Osteocyte (in vitro differentiated cells): ENCODE measurements around the gene SEL1L3. TPM values are rescaled to one million over a fixed set of nuclear protein-coding genes. Genes with fewer than 3 reads are reported as not detected.

Experiments used
- DNase-seq: peaks from one replicate; pipeline ENCODE4 v3.0.0; 2021; ENCODE audit warnings: mixed read lengths; ENCODE audit not compliant: unreplicated experiment; ENCODE audit errors: extremely low spot score
- H3K27ac Mint-ChIP-seq: one replicate; pipeline ENCODE4 v1.8.0; 2021; ENCODE audit warnings: mild to moderate bottlenecking, mixed read lengths; ENCODE audit not compliant: unreplicated experiment
- H3K27me3 Mint-ChIP-seq: one replicate; pipeline ENCODE4 v1.8.0; 2021; ENCODE audit warnings: mixed read lengths; ENCODE audit not compliant: unreplicated experiment
- H3K36me3 Mint-ChIP-seq: one replicate; pipeline ENCODE4 v1.8.0; 2021; ENCODE audit warnings: mixed read lengths; ENCODE audit not compliant: unreplicated experiment
- H3K4me1 Mint-ChIP-seq: one replicate; pipeline ENCODE4 v1.8.0; 2021; ENCODE audit warnings: mixed read lengths; ENCODE audit not compliant: unreplicated experiment
- H3K4me3 Mint-ChIP-seq: one replicate; pipeline ENCODE4 v1.8.0; 2021; ENCODE audit warnings: mild to moderate bottlenecking, moderate library complexity, mixed read lengths; ENCODE audit not compliant: unreplicated experiment
- H3K9me3 Mint-ChIP-seq: one replicate; pipeline ENCODE4 v1.8.0; 2021; ENCODE audit warnings: mixed read lengths; ENCODE audit not compliant: unreplicated experiment
- total RNA-seq: library from RNA; stranded (reverse); gene quantifications from 2 replicates; pipeline ENCODE4 v1.2.1, GENCODE V29; 2021
- TF ChIP-seq, protein P1 (sequence below): fragments of 200-600 bp; sonication (generic); IDR thresholded peaks from 2 replicates; pipeline ENCODE4 v1.5.0; 2021; ENCODE audit warnings: antibody characterized with exemption, mild to moderate bottlenecking, moderate library complexity

The SEL1L3 gene
- total RNA-seq, 1 donor from 2014 or later = 28.0 TPM

DNA sequence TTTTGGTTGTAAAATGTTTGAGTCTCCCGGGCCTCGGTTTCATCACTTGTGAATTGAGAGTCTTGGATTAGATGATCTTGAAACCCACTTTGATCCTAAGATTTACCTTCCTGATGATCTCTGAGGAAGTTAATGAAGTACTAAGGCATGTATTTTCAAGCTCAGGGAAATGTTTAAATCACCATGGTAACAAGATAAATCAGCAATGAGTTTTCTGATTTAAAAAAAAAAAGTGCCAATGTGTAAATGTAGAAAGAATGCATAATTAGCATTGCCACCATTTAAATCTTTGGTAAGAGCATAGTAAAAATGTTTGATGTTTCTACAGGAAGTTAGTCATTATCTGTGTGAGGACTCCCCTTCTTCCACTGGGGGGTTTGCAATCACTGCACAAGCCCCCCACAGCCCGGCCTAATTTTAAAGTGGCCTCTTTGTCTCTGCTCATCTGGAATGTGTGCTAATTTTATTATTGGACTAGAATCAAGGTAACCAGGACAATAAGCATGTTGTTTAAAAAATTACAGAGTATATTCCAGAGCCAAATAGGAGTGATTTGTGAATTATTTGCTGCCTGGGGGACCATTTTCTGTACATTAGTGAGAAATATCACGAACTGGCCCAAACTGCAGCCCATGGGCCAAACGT is 113.5 kb downstream of the SEL1L3 start:
- peaks cover 3% of the 10 kb centered on the region for H3K4me1 Mint-ChIP-seq
- DNase-seq = no peak
- TF ChIP-seq, protein P1, sequence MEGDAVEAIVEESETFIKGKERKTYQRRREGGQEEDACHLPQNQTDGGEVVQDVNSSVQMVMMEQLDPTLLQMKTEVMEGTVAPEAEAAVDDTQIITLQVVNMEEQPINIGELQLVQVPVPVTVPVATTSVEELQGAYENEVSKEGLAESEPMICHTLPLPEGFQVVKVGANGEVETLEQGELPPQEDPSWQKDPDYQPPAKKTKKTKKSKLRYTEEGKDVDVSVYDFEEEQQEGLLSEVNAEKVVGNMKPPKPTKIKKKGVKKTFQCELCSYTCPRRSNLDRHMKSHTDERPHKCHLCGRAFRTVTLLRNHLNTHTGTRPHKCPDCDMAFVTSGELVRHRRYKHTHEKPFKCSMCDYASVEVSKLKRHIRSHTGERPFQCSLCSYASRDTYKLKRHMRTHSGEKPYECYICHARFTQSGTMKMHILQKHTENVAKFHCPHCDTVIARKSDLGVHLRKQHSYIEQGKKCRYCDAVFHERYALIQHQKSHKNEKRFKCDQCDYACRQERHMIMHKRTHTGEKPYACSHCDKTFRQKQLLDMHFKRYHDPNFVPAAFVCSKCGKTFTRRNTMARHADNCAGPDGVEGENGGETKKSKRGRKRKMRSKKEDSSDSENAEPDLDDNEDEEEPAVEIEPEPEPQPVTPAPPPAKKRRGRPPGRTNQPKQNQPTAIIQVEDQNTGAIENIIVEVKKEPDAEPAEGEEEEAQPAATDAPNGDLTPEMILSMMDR = no peak
- H3K9me3 Mint-ChIP-seq = no peaks in the 10 kb centered on the region
- no peaks in the 10 kb centered on the region for H3K36me3 Mint-ChIP-seq
- H3K27me3 Mint-ChIP-seq = no peaks in the 10 kb centered on the region
- no peak overlapping the region for H3K27ac Mint-ChIP-seq
- no peak overlapping the region for H3K4me3 Mint-ChIP-seq

DNA sequence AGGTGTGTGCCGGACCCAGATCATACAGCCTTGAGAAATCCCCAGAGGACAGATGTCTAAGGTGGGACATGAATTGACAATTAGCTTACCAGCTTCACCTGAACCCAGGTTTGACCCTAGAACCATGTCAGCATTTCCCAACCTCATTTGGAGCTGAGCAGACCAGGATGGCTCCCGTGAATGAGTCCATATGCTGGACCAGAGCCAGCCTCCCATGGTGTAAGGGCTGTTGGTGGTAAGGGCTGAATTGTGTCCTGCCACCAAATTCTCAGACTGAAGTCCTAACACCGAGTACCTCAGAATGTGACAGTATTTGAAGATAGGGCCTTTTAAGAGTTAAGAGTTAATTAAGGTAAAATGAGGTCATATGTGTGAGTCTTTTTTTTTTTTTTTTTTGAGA is 118.8 kb downstream of the SEL1L3 start:
- H3K27ac Mint-ChIP-seq = no peak overlapping the region
- TF ChIP-seq, protein P1 = no peak
- H3K4me1 Mint-ChIP-seq = no peaks in the 10 kb centered on the region
- H3K36me3 Mint-ChIP-seq = no peaks in the 10 kb centered on the region
- DNase-seq = no peak
- H3K4me3 Mint-ChIP-seq = no peak overlapping the region
- no peaks in the 10 kb centered on the region for H3K27me3 Mint-ChIP-seq
- no peaks in the 10 kb centered on the region for H3K9me3 Mint-ChIP-seq

DNA sequence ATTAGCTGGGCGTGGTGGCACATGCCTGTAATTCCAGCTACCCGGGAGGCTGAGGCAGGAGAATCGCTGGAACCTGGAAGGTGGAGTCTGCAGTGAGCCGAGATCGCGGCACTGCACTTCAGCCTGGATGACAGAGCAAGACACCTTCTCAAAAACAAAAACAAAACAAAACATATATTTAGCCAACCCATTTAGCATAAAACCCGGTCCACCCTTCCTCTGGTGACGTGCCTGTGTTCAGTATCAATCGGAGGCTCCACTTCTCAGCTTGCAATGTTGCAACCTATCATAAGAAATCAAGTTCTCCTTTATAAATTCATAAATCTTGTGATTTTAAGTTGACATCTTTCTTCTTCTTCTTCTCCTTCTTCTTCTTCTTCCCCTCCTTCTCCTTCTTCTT is 133.2 kb downstream of the SEL1L3 start:
- DNase-seq = no peak
- H3K4me3 Mint-ChIP-seq = no peak overlapping the region
- no peak overlapping the region for H3K27ac Mint-ChIP-seq
- no peaks in the 10 kb centered on the region for H3K4me1 Mint-ChIP-seq
- TF ChIP-seq, protein P1 = no peak
- no peaks in the 10 kb centered on the region for H3K9me3 Mint-ChIP-seq
- peaks cover 2% of the 10 kb centered on the region for H3K27me3 Mint-ChIP-seq
- H3K36me3 Mint-ChIP-seq = no peaks in the 10 kb centered on the region

DNA sequence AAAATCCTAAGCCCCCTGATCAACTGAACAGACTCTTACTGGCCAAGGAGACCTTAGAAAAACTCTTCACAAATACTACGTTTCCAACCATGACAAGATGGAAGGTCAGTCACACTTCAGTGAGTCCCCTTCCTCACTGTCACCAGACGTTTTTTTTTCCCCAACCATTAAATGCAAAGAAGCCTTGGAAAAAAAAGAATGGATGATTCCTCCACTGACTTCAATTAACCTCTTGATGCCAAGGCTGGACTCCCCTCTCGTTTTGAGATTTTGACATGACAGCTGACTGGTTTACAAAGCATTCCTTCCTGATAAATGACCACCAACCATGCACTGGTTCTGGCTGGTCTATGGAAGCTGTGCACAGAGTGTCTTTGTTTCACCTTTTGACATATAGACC is 133.9 kb downstream of the SEL1L3 start:
- H3K4me3 Mint-ChIP-seq = no peak overlapping the region
- H3K9me3 Mint-ChIP-seq = no peaks in the 10 kb centered on the region
- H3K27ac Mint-ChIP-seq = no peak overlapping the region
- no peaks in the 10 kb centered on the region for H3K36me3 Mint-ChIP-seq
- H3K4me1 Mint-ChIP-seq = no peaks in the 10 kb centered on the region
- no peak for DNase-seq
- TF ChIP-seq, protein P1 = no peak
- peaks cover 2% of the 10 kb centered on the region for H3K27me3 Mint-ChIP-seq

DNA sequence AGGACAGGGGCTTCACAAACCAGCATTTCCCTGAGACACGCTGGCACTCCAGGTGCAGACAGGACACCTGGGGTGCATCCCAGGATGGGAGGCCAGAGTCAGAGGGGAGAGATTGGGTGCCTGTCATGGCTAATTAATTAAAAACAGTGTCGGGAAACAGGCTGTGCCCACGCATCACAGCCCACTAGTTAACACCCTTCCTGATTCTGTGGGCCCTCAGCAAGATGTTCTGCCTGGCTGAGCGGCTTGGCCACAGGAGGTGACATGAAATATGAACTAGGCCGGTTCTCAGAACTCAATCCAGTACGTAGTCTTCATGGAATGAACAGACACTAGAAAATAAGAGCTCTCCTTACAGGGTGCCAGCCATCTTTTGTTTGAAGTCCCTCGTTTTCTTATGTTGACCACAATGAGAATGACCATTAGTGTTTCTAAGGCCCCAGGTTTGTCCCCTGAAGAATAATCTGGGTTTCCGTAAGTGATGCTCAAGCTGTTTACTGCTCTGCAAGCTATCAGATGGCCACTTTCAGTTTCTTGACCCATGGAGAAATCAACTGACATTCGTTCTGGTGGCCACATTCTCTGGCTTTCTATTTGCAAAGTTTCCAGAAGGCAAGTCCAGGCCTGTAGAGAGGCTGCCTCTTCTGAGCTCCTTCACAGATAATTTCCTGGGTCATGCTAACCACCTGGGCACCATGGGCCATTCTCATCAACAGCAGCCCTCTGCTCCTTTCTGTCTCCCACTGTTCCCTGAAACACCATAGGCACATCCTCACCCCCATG is 134.9 kb downstream of the SEL1L3 start:
- H3K27ac Mint-ChIP-seq = no peak overlapping the region
- H3K4me3 Mint-ChIP-seq = no peak overlapping the region
- DNase-seq = no peak
- TF ChIP-seq, protein P1 = no peak
- no peaks in the 10 kb centered on the region for H3K4me1 Mint-ChIP-seq
- H3K9me3 Mint-ChIP-seq = no peaks in the 10 kb centered on the region
- H3K36me3 Mint-ChIP-seq = no peaks in the 10 kb centered on the region
- H3K27me3 Mint-ChIP-seq = peaks cover 2% of the 10 kb centered on the region
